ENCODE results near the gene SPTAN1.
"Not testable (repeated sequence)": the region's sequence is repeated elsewhere in the genome, so short reads cannot be mapped to it uniquely, and the experiment has no call there.

DNA sequence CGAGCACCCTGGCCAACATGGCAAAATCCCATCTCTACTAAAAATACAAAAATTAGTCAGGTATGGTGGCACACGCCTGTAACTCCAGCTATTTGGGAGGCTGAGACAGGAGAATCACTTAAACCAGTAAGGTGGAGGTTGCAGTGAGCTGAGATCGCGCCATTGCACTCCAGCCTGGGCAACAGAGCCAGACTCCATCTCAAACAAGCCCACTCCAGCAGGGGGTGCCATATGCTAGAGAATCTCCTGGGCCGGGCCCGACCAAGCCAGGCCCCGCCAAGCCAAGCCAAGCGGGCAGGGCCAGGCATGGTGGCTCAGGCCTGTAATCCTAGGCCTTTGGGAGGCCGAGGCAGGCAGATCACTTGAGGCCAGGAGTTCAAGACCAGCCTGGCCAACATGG, 95.8 kb downstream of the SPTAN1 start:
- TF ChIP-seq, protein P1, sequence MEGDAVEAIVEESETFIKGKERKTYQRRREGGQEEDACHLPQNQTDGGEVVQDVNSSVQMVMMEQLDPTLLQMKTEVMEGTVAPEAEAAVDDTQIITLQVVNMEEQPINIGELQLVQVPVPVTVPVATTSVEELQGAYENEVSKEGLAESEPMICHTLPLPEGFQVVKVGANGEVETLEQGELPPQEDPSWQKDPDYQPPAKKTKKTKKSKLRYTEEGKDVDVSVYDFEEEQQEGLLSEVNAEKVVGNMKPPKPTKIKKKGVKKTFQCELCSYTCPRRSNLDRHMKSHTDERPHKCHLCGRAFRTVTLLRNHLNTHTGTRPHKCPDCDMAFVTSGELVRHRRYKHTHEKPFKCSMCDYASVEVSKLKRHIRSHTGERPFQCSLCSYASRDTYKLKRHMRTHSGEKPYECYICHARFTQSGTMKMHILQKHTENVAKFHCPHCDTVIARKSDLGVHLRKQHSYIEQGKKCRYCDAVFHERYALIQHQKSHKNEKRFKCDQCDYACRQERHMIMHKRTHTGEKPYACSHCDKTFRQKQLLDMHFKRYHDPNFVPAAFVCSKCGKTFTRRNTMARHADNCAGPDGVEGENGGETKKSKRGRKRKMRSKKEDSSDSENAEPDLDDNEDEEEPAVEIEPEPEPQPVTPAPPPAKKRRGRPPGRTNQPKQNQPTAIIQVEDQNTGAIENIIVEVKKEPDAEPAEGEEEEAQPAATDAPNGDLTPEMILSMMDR (IDR thresholded peaks at IDR 0.05) = not testable (repeated sequence)
- TF ChIP-seq POLR2AphosphoS5 (IDR thresholded peaks at IDR 0.05; ENCODE audit: insufficient read depth in 1 of 2, low read depth in 1 of 2); POLR2A (IDR thresholded peaks at IDR 0.05): not testable (repeated sequence)
